ENCODE data around the gene COQ2. TPM values are rescaled to one million over a fixed set of nuclear protein-coding genes. Genes with fewer than 3 reads are reported as not detected.

The COQ2 gene
- total RNA-seq, 1 experiment from 2014 or later = 19.8 TPM

DNA sequence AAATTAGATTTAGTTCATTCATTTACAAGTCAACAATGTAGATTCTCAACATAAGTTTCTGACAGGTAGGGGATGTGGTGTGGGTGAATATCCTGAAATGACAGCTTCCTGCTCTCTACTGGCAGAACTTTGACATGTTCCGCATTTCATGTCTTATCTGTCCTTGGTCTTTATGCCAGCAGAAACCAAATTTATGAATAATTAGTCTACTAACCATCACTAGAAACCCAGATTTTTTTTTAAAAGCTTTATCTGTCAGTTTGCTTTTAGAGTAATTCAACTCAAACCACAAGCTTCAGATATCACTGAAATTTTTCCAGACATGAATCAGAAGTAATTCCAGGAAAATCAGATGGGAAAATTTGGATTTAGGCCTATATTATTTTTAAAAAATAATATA lies 17.9 kb downstream of the COQ2 start:
- Mint-ChIP-seq H3K9me3 (no peaks in the 10 kb centered on the region), H3K36me3 (ENCODE audit: insufficient read depth in 1 of 3, low read depth in 3 of 3) (peaks cover 0 to 28% (median 19%) of the 10 kb centered on the region in 3 experiments; a peak in 5 of 7 replicates), H3K4me3 (no peak overlapping the region), H3K27ac (no peak overlapping the region), H3K27me3 (ENCODE audit: low read depth) (no peaks in the 10 kb centered on the region), H3K4me1 (no peaks in the 10 kb centered on the region)
- no peaks in the 10 kb centered on the region for H3K23me2 ChIP-seq (ENCODE audit: insufficient read length, low read depth, low read length, poor library complexity, severe bottlenecking)
- H3K4ac ChIP-seq (ENCODE audit: low read depth, low read length) = no peak overlapping the region
- H3K9me3 ChIP-seq (ENCODE audit: control insufficient read depth, low read depth, low read length) = no peaks in the 10 kb centered on the region
- WGBS (ENCODE audit: extremely low coverage, insufficient read length, low lambda C conversion rate) = no CpG with 5 or more reads among the region's 1 CpG
- no peak overlapping the region for H3K4me2 ChIP-seq (ENCODE audit: insufficient read depth, insufficient read length, low read length)
- no peak overlapping the region for H3K27ac ChIP-seq (ENCODE audit: insufficient read length, low read depth, low read length)
- no peak overlapping the region for H2BK20ac ChIP-seq (ENCODE audit: low read depth, low read length, poor library complexity, severe bottlenecking)
- H3K79me2 ChIP-seq (ENCODE audit: insufficient read depth, low read length) = no peaks in the 10 kb centered on the region
- H3K4me1 ChIP-seq (ENCODE audit: insufficient read depth, low read length) = no peaks in the 10 kb centered on the region
- H2BK12ac ChIP-seq (ENCODE audit: insufficient read length, low read depth, low read length) = no peak overlapping the region
- H2BK120ac ChIP-seq (ENCODE audit: low read depth, low read length, poor library complexity, severe bottlenecking) = no peak overlapping the region
- no peaks in the 10 kb centered on the region for H3K27me3 ChIP-seq (ENCODE audit: insufficient read depth, low read length)
- no peaks in the 10 kb centered on the region for H4K20me1 ChIP-seq (ENCODE audit: control insufficient read depth, insufficient read depth, insufficient read length)
- no peaks in the 10 kb centered on the region for H3K79me1 ChIP-seq (ENCODE audit: insufficient read depth, low read depth, low read length, poor library complexity, severe bottlenecking)
- no peak overlapping the region for H3K14ac ChIP-seq (ENCODE audit: insufficient read depth, low read length)
- no peak overlapping the region for H3T11ph ChIP-seq (ENCODE audit: low read length)
- no peak overlapping the region for H2BK15ac ChIP-seq (ENCODE audit: low read depth, low read length)
- no peak overlapping the region for H4K5ac ChIP-seq (ENCODE audit: insufficient read length, low read depth, low read length)
- H3K56ac ChIP-seq (ENCODE audit: insufficient read length, low read depth, low read length) = no peak overlapping the region
- no peak overlapping the region for H2AFZ ChIP-seq (ENCODE audit: low read length)
- no peak for DNase-seq
- H3K23ac ChIP-seq (ENCODE audit: insufficient read length, low read depth, low read length) = no peak overlapping the region
- H2AK5ac ChIP-seq (ENCODE audit: insufficient read length, low read length) = no peak overlapping the region
- TF ChIP-seq, protein P1, sequence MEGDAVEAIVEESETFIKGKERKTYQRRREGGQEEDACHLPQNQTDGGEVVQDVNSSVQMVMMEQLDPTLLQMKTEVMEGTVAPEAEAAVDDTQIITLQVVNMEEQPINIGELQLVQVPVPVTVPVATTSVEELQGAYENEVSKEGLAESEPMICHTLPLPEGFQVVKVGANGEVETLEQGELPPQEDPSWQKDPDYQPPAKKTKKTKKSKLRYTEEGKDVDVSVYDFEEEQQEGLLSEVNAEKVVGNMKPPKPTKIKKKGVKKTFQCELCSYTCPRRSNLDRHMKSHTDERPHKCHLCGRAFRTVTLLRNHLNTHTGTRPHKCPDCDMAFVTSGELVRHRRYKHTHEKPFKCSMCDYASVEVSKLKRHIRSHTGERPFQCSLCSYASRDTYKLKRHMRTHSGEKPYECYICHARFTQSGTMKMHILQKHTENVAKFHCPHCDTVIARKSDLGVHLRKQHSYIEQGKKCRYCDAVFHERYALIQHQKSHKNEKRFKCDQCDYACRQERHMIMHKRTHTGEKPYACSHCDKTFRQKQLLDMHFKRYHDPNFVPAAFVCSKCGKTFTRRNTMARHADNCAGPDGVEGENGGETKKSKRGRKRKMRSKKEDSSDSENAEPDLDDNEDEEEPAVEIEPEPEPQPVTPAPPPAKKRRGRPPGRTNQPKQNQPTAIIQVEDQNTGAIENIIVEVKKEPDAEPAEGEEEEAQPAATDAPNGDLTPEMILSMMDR (conservative IDR thresholded peaks at IDR 0.05) = no peak
- H4K8ac ChIP-seq (replicated peaks; ENCODE audit: insufficient read length, low read depth, low read length) = no peak overlapping the region
- H3K18ac ChIP-seq (ENCODE audit: insufficient read length, low read depth, low read length) = no peak overlapping the region
- H2BK5ac ChIP-seq (ENCODE audit: insufficient read length, low read length) = no peak overlapping the region
- H3K9ac ChIP-seq (ENCODE audit: extremely low read depth, insufficient read length, low read length) = no peak overlapping the region
- no peak overlapping the region for H4K91ac ChIP-seq (ENCODE audit: insufficient read length, low read depth, low read length)

All from H9 (cell line).